VCaP (cell line): Measurements from ENCODE around the gene ASB7.
"Not testable (repeated sequence)": the region's sequence is repeated elsewhere in the genome, so short reads cannot be mapped to it uniquely, and the experiment has no call there.

ENCODE experiments used
- H3K27ac ChIP-seq: fragments of 450-650 bp; 2 replicates; pipeline ENCODE4 v1.5.1; 2017
- CTCF ChIP-seq: fragments of 450-650 bp; conservative IDR thresholded peaks from 2 replicates; pipeline ENCODE4 v1.5.1; 2017; ENCODE audit warnings: mild to moderate bottlenecking, moderate library complexity

Gene ASB7

DNA sequence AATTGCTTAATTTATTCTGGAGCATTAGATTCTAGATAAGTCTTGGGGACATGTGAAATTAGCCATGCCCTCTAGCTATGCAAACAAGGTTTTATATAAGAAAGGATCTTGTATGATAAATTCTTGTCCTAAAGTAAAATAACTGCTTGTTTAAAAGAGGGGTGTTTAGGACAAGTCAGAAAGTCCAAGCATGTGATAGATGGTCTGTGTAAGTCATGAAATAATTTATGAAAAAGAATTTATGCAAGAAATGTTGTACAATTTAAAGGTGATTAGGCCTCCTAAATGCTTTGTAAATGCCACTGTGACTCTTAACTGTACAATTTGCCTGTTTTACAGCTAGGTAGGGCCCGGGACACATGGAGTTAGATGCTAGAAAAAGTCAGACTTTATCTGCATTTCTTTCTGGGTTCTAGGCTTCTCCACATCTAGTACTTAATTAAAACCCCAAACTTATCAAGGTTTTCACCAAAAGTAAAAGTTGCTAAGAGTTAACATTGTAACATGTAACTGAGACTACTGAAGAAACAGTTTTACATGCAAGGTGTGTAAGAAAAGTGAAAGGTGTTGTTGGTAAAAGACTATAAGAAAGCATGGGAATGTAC is 13.6 kb upstream of the ASB7 start:
- H3K27ac ChIP-seq: no peak overlapping the region
- no peak for TF ChIP-seq CTCF

- not testable (repeated sequence) for H3K27ac ChIP-seq
These were observed 11.2 kb upstream of the ASB7 start for GRCh38 chr15:100591163-100591562.

GRCh38 chr15:100591835-100592234 is 10.6 kb upstream of the ASB7 start:
- TF ChIP-seq CTCF: no peak
- H3K27ac ChIP-seq: no peak overlapping the region

DNA sequence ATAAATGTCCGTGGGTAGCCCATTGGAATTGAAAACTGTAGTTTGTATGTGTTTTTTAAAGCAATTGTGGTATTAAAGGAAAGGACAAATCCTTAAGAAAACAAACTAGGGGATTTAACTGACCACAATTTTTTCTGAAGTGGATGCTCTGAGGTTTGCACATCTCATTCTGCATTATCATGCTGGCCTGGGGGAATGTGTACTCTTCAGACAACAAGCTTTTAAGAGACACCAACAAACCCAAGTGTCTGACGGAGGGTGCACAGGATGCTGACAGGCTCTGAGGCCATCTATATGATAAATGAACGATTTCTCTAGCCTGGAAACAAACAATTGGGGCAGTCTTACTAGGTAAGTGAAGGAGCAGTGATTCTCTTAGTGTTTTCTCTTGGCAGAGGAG is 9.5 kb upstream of the ASB7 start:
- TF ChIP-seq CTCF: no peak
- H3K27ac ChIP-seq: no peak overlapping the region

GRCh38 chr15:100593431-100593830 is 9.0 kb upstream of the ASB7 start:
- TF ChIP-seq CTCF: no peak
- no peak overlapping the region for H3K27ac ChIP-seq

GRCh38 chr15:100595964-100596363 is 6.4 kb upstream of the ASB7 start:
- no peak for TF ChIP-seq CTCF
- H3K27ac ChIP-seq: no peak overlapping the region

- no peak overlapping the region for H3K27ac ChIP-seq
- no peak for TF ChIP-seq CTCF
These were observed 5.6 kb upstream of the ASB7 start for GRCh38 chr15:100596792-100597191.

DNA sequence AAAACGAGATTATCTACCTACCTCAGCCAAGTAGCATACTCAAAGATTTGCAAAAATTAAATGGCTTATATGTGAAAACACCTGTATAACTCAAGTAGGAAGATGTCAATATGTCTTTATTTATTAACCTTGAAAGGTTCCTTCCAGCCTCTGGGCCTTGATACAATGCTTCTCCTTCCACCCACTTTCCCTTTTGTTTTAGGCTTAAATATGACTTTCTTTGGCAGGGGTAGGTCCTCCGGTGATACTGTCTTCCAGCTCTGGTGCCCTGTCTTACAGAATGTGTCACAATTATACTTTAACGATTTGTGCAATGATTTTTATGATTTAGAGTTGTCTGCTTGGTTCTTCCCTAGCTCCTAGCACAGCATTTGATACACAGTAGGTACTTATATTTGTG is 4.5 kb upstream of the ASB7 start:
- no peak for TF ChIP-seq CTCF
- no peak overlapping the region for H3K27ac ChIP-seq
